ENCODE results near the gene SLC7A10. TPM values are rescaled to one million over a fixed set of nuclear protein-coding genes. Genes with fewer than 3 reads are reported as not detected.

Gene SLC7A10
- total RNA-seq, 1 experiment from 2014 or later = not detected

DNA sequence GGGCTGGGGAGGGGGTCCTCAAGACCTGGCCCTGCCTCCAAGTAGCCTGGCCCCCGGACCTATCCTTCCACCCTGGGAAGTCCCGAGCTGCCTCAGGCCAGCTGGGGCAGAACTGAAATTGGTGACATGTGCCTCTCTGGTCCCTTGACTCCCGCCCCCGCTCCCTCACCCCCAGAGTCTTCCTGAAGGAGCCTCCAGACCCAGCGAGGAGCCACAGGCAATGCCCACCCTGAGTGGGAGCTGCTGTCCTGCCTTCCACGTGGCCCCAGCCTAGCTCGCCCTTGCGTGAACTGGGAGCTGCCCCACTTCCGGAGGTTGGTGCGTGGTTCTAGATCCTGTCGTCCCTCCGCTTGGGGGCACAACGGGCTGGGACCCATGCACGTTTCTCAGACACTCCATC lies 42.1 kb upstream of the SLC7A10 start:
- BruUV-seq (replicated peaks) = no TSS peak
- H3K27ac Mint-ChIP-seq (ENCODE audit: unreplicated experiment) = no peak overlapping the region
- CTCF ChIA-PET = interaction anchor here (1.2 kb wide), 1 partner anchor 8 kb away, joined by 5 read pairs; no protein-coding TSS in a partner anchor
- TF ChIP-seq, protein P1, sequence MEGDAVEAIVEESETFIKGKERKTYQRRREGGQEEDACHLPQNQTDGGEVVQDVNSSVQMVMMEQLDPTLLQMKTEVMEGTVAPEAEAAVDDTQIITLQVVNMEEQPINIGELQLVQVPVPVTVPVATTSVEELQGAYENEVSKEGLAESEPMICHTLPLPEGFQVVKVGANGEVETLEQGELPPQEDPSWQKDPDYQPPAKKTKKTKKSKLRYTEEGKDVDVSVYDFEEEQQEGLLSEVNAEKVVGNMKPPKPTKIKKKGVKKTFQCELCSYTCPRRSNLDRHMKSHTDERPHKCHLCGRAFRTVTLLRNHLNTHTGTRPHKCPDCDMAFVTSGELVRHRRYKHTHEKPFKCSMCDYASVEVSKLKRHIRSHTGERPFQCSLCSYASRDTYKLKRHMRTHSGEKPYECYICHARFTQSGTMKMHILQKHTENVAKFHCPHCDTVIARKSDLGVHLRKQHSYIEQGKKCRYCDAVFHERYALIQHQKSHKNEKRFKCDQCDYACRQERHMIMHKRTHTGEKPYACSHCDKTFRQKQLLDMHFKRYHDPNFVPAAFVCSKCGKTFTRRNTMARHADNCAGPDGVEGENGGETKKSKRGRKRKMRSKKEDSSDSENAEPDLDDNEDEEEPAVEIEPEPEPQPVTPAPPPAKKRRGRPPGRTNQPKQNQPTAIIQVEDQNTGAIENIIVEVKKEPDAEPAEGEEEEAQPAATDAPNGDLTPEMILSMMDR (IDR thresholded peaks at IDR 0.05; ENCODE audit: unreplicated experiment) = no peak
- H3K4me3 Mint-ChIP-seq (ENCODE audit: low read depth, unreplicated experiment) = no peak overlapping the region
- no peaks in the 10 kb centered on the region for H3K9me3 Mint-ChIP-seq (ENCODE audit: low read depth, unreplicated experiment)
- intact Hi-C loops (cut with micrococcal nuclease; ENCODE audit: unreplicated experiment) = no loop called here
- H3K27me3 Mint-ChIP-seq (ENCODE audit: unreplicated experiment) = peaks cover 27% of the 10 kb centered on the region
- H3K4me1 Mint-ChIP-seq (ENCODE audit: low read depth, unreplicated experiment) = no peaks in the 10 kb centered on the region
- DNase-seq = no peak
- H3K36me3 Mint-ChIP-seq (ENCODE audit: insufficient read depth, unreplicated experiment) = no peaks in the 10 kb centered on the region

DNA sequence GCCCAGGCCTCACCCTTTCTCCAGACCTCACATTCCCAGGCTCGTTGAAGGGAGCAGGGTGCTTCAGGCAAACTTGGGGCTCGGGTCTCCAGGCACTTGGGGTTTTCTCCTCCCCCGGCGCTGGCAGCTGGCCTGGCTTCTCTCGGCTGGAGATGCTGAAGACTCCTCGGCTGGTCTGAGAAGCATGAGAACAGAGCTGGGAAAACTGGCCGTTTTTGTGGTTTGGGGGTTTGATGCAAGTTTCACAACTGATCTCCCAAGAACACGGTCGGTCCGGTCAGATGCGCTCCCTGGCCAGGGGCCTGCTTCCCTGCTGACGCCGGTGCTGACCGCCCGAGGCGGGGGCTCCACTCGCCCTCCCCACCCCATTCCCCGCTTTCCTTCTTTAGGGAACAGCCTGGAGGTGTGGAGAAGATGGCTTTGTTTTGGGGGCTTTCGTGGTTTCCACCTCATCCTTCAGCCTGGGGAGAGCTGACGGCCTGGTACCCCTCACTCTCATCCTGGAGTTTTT lies 41.4 kb upstream of the SLC7A10 start:
- H3K9me3 Mint-ChIP-seq (ENCODE audit: low read depth, unreplicated experiment) = no peaks in the 10 kb centered on the region
- no TSS peak for BruUV-seq (replicated peaks)
- H3K4me1 Mint-ChIP-seq (ENCODE audit: low read depth, unreplicated experiment) = no peaks in the 10 kb centered on the region
- intact Hi-C loops (cut with micrococcal nuclease; ENCODE audit: unreplicated experiment) = no loop called here
- no peak for DNase-seq
- H3K4me3 Mint-ChIP-seq (ENCODE audit: low read depth, unreplicated experiment) = no peak overlapping the region
- H3K27me3 Mint-ChIP-seq (ENCODE audit: unreplicated experiment) = peaks cover 34% of the 10 kb centered on the region
- TF ChIP-seq, protein P1 (IDR thresholded peaks at IDR 0.05; ENCODE audit: unreplicated experiment) = no peak
- CTCF ChIA-PET = no interaction called here
- H3K27ac Mint-ChIP-seq (ENCODE audit: unreplicated experiment) = no peak overlapping the region
- H3K36me3 Mint-ChIP-seq (ENCODE audit: insufficient read depth, unreplicated experiment) = no peaks in the 10 kb centered on the region

DNA sequence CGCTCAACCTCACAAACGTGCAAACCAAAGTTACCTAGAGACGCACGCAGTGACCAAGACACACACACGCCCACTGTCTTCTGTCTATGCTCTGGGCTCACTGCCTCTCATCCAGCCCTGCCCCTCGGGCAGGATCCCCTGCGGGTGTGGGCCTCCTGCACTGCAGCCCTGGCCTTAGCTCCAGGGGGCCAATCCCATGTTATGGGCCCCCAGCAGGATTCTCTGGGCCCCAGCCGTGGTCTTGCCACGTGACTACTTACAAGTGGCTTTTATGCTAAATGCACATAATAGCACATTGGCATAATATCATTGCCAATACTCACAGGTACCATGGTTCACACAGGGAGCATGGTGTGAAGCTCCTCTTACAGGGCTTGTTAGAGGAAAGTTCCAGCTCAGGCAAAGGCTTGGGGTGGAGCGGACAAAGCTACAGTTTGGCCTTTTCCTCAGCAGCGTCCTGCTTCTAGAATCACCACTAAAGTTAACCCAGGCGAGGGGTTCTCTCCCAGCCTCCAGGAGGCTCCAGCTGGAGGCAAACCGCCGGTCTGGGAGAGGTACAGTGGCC lies 39.3 kb upstream of the SLC7A10 start:
- no peak overlapping the region for H3K4me3 Mint-ChIP-seq (ENCODE audit: low read depth, unreplicated experiment)
- DNase-seq = no peak
- no peaks in the 10 kb centered on the region for H3K36me3 Mint-ChIP-seq (ENCODE audit: insufficient read depth, unreplicated experiment)
- TF ChIP-seq, protein P1 (IDR thresholded peaks at IDR 0.05; ENCODE audit: unreplicated experiment) = no peak
- BruUV-seq (replicated peaks) = no TSS peak
- H3K4me1 Mint-ChIP-seq (ENCODE audit: low read depth, unreplicated experiment) = no peaks in the 10 kb centered on the region
- intact Hi-C loops (cut with micrococcal nuclease; ENCODE audit: unreplicated experiment) = no loop called here
- CTCF ChIA-PET = no interaction called here
- H3K27ac Mint-ChIP-seq (ENCODE audit: unreplicated experiment) = no peak overlapping the region
- no peaks in the 10 kb centered on the region for H3K9me3 Mint-ChIP-seq (ENCODE audit: low read depth, unreplicated experiment)
- peaks cover 46% of the 10 kb centered on the region for H3K27me3 Mint-ChIP-seq (ENCODE audit: unreplicated experiment)

GRCh38 chr19:33263325-33264023 lies 37.8 kb upstream of the SLC7A10 start:
- H3K27me3 Mint-ChIP-seq (ENCODE audit: unreplicated experiment) = peaks cover 61% of the 10 kb centered on the region
- no peak overlapping the region for H3K27ac Mint-ChIP-seq (ENCODE audit: unreplicated experiment)
- intact Hi-C loops (cut with micrococcal nuclease; ENCODE audit: unreplicated experiment) = no loop called here
- no peaks in the 10 kb centered on the region for H3K4me1 Mint-ChIP-seq (ENCODE audit: low read depth, unreplicated experiment)
- no peak for DNase-seq
- BruUV-seq (replicated peaks) = no TSS peak
- TF ChIP-seq, protein P1 (IDR thresholded peaks at IDR 0.05; ENCODE audit: unreplicated experiment) = no peak
- H3K36me3 Mint-ChIP-seq (ENCODE audit: insufficient read depth, unreplicated experiment) = no peaks in the 10 kb centered on the region
- no peaks in the 10 kb centered on the region for H3K9me3 Mint-ChIP-seq (ENCODE audit: low read depth, unreplicated experiment)
- H3K4me3 Mint-ChIP-seq (ENCODE audit: low read depth, unreplicated experiment) = no peak overlapping the region
- CTCF ChIA-PET = no interaction called here

Measured in Calu3 (cell line).